ENCODE data around the gene TAOK3. TPM values are rescaled to one million over a fixed set of nuclear protein-coding genes. Genes with fewer than 3 reads are reported as not detected.

TAOK3 gene
- total RNA-seq, 1 experiment from 2014 or later, result 39.1 TPM

GRCh38 chr12:118164798-118165486 lies 207.8 kb downstream of the TAOK3 start:
- Mint-ChIP-seq H3K27me3 (ENCODE audit: unreplicated experiment) (no peaks in the 10 kb centered on the region), H3K4me3 (ENCODE audit: low read depth, unreplicated experiment) (no peak overlapping the region), H3K27ac (ENCODE audit: unreplicated experiment) (no peak overlapping the region), H3K36me3 (ENCODE audit: insufficient read depth, unreplicated experiment) (peaks cover 8% of the 10 kb centered on the region), H3K4me1 (ENCODE audit: low read depth, unreplicated experiment) (no peaks in the 10 kb centered on the region), H3K9me3 (ENCODE audit: low read depth, unreplicated experiment) (no peaks in the 10 kb centered on the region)
- intact Hi-C loops (cut with micrococcal nuclease; ENCODE audit: unreplicated experiment), result loop anchor here (1.0 kb wide), 1 partner anchor 211 kb away; the partner anchor contains the start of gene SUDS3
- CTCF ChIA-PET, result interaction anchor here (0.6 to 2.1 kb wide), 4 partner anchors 23 to 290 kb away, joined by 3 to 17 read pairs (median 4); partner anchors contain the start of gene SUDS3
- no TSS peak for BruUV-seq (replicated peaks)
- DNase-seq, result peak; percentile 50
- TF ChIP-seq CTCF (IDR thresholded peaks at IDR 0.05; ENCODE audit: unreplicated experiment), result peak; percentile 37

GRCh38 chr12:118160536-118160935 lies 212.2 kb downstream of the TAOK3 start:
- no peak for DNase-seq
- Mint-ChIP-seq H3K9me3 (ENCODE audit: low read depth, unreplicated experiment) (no peaks in the 10 kb centered on the region), H3K4me3 (ENCODE audit: low read depth, unreplicated experiment) (no peak overlapping the region), H3K27ac (ENCODE audit: unreplicated experiment) (no peak overlapping the region), H3K4me1 (ENCODE audit: low read depth, unreplicated experiment) (no peaks in the 10 kb centered on the region), H3K36me3 (ENCODE audit: insufficient read depth, unreplicated experiment) (peaks cover 9% of the 10 kb centered on the region), H3K27me3 (ENCODE audit: unreplicated experiment) (no peaks in the 10 kb centered on the region)
- no peak for TF ChIP-seq CTCF (IDR thresholded peaks at IDR 0.05; ENCODE audit: unreplicated experiment)
- intact Hi-C loops (cut with micrococcal nuclease; ENCODE audit: unreplicated experiment), result no loop called here
- CTCF ChIA-PET, result no interaction called here
- BruUV-seq (replicated peaks), result no TSS peak

- no peak for DNase-seq
- H3K36me3 Mint-ChIP-seq (ENCODE audit: insufficient read depth, unreplicated experiment), result peaks cover 28% of the 10 kb centered on the region
- H3K27ac Mint-ChIP-seq (ENCODE audit: unreplicated experiment), result no peak overlapping the region
- CTCF ChIA-PET, result interaction anchor here (0.7 kb wide), 2 partner anchors 273 to 356 kb away, joined by 3 to 5 read pairs; no protein-coding TSS in a partner anchor
- intact Hi-C loops (cut with micrococcal nuclease; ENCODE audit: unreplicated experiment), result no loop called here
- H3K4me3 Mint-ChIP-seq (ENCODE audit: low read depth, unreplicated experiment), result no peak overlapping the region
- H3K4me1 Mint-ChIP-seq (ENCODE audit: low read depth, unreplicated experiment), result no peaks in the 10 kb centered on the region
- no peak for TF ChIP-seq CTCF (IDR thresholded peaks at IDR 0.05; ENCODE audit: unreplicated experiment)
- no peaks in the 10 kb centered on the region for H3K27me3 Mint-ChIP-seq (ENCODE audit: unreplicated experiment)
- H3K9me3 Mint-ChIP-seq (ENCODE audit: low read depth, unreplicated experiment), result no peaks in the 10 kb centered on the region
- BruUV-seq (replicated peaks), result no TSS peak
Observed at GRCh38 chr12:118151755-118152154, 221.0 kb downstream of the TAOK3 start.

- TF ChIP-seq CTCF (IDR thresholded peaks at IDR 0.05; ENCODE audit: unreplicated experiment), result no peak
- peaks cover 38% of the 10 kb centered on the region for H3K36me3 Mint-ChIP-seq (ENCODE audit: insufficient read depth, unreplicated experiment)
- H3K27me3 Mint-ChIP-seq (ENCODE audit: unreplicated experiment), result no peaks in the 10 kb centered on the region
- no peaks in the 10 kb centered on the region for H3K4me1 Mint-ChIP-seq (ENCODE audit: low read depth, unreplicated experiment)
- BruUV-seq (replicated peaks), result no TSS peak
- no peak for DNase-seq
- no peak overlapping the region for H3K4me3 Mint-ChIP-seq (ENCODE audit: low read depth, unreplicated experiment)
- no peaks in the 10 kb centered on the region for H3K9me3 Mint-ChIP-seq (ENCODE audit: low read depth, unreplicated experiment)
- intact Hi-C loops (cut with micrococcal nuclease; ENCODE audit: unreplicated experiment), result no loop called here
- CTCF ChIA-PET, result no interaction called here
- no peak overlapping the region for H3K27ac Mint-ChIP-seq (ENCODE audit: unreplicated experiment)
Observed at GRCh38 chr12:118150625-118151024, 222.1 kb downstream of the TAOK3 start.
